Measurements from ENCODE around the gene MYH9. TPM values are rescaled to one million over a fixed set of nuclear protein-coding genes. Genes with fewer than 3 reads are reported as not detected.

MYH9 gene
- total RNA-seq, 4 donors from 2014 or later: 284 to 323 (median 294) TPM

DNA sequence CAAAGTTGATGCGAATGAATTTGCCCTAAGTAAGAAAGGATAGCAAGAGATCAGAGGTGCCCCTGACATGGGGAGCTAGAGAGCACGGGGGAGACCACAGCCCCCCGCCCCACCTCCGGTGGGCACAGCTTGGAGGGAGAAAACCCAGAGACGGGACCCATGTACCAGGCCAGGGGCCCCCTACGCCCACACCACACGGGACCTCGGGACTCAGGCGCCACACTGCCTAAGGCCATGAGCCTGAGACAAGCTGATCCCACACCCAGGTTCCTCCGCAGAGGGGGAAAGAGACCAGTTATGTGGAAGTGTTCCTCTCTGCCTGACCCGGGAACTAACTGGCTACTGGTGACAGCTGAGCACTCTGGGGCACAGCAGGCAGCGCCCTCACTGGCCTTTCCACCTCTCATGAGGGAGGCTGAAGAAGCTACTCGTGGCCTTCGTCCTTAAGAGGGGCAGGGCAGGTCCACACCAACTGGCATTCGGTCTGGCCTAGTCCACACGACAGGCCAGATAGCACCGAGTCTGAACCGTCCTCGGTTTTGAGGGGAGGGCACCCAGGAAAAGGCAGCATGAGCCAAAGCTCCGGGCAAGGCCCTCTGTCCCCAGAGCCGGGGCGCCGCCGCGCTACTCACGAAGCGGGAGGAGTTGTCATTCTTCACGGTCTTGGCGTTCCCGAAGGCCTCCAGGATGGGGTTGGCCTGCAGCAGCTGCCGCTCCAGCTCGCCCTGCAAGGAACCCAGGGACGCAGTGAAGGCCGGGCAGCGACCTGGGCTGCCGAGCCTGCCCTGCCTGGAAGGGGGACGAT lies 65.8 kb downstream of the MYH9 start:
- 100% methylated on average over 5 of the region's 37 CpGs for WGBS
- Histone ChIP-seq H3K36me3 (peaks cover 79% of the 10 kb centered on the region), H3K4me1 (peaks cover 43% of the 10 kb centered on the region), H3K27ac (peak overlapping the region; percentile 93), H3K27me3 (no peaks in the 10 kb centered on the region), H3K9me3 (no peaks in the 10 kb centered on the region), H3K4me3 (no peak overlapping the region)
- no peak for DNase-seq (ENCODE audit: low spot score in 2 of 2)
- TF ChIP-seq EP300 (IDR thresholded peaks at IDR 0.05): no peak
- no peak for TF ChIP-seq POLR2A (IDR thresholded peaks at IDR 0.05)
- TF ChIP-seq POLR2AphosphoS5 (IDR thresholded peaks at IDR 0.05): no peak
- TF ChIP-seq, protein P1, sequence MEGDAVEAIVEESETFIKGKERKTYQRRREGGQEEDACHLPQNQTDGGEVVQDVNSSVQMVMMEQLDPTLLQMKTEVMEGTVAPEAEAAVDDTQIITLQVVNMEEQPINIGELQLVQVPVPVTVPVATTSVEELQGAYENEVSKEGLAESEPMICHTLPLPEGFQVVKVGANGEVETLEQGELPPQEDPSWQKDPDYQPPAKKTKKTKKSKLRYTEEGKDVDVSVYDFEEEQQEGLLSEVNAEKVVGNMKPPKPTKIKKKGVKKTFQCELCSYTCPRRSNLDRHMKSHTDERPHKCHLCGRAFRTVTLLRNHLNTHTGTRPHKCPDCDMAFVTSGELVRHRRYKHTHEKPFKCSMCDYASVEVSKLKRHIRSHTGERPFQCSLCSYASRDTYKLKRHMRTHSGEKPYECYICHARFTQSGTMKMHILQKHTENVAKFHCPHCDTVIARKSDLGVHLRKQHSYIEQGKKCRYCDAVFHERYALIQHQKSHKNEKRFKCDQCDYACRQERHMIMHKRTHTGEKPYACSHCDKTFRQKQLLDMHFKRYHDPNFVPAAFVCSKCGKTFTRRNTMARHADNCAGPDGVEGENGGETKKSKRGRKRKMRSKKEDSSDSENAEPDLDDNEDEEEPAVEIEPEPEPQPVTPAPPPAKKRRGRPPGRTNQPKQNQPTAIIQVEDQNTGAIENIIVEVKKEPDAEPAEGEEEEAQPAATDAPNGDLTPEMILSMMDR (IDR thresholded peaks at IDR 0.05): no peak

DNA sequence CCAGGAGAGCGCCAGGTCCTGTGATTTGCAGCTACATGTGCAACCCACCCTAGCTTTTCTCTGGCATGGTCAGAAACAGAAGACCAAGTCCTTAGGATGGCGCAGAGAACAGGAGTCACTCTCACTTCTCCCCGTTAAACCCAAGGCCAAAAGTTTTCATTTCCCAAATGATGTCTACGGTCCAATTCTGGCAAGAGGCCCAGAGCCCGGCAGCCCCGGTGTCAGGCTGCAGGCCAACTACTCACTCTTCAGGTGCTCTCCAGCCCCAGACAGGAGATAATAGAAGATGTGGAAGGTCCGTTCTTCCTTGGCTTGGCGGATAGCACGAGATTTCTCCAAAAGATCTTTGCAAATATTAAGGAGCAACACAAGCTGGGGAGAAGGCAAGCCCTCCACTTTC lies 67.2 kb downstream of the MYH9 start:
- Histone ChIP-seq H3K36me3 (peaks cover 78% of the 10 kb centered on the region), H3K27me3 (no peaks in the 10 kb centered on the region), H3K27ac (no peak overlapping the region), H3K4me1 (peaks cover 30% of the 10 kb centered on the region), H3K4me3 (no peak overlapping the region), H3K9me3 (no peaks in the 10 kb centered on the region)
- TF ChIP-seq EP300 (IDR thresholded peaks at IDR 0.05) (no peak), POLR2A (IDR thresholded peaks at IDR 0.05) (no peak), POLR2AphosphoS5 (IDR thresholded peaks at IDR 0.05) (no peak)
- TF ChIP-seq, protein P1 (IDR thresholded peaks at IDR 0.05): no peak
- WGBS: 72% methylated on average over 9 of the region's 9 CpGs
- DNase-seq (ENCODE audit: low spot score in 2 of 2): no peak

DNA sequence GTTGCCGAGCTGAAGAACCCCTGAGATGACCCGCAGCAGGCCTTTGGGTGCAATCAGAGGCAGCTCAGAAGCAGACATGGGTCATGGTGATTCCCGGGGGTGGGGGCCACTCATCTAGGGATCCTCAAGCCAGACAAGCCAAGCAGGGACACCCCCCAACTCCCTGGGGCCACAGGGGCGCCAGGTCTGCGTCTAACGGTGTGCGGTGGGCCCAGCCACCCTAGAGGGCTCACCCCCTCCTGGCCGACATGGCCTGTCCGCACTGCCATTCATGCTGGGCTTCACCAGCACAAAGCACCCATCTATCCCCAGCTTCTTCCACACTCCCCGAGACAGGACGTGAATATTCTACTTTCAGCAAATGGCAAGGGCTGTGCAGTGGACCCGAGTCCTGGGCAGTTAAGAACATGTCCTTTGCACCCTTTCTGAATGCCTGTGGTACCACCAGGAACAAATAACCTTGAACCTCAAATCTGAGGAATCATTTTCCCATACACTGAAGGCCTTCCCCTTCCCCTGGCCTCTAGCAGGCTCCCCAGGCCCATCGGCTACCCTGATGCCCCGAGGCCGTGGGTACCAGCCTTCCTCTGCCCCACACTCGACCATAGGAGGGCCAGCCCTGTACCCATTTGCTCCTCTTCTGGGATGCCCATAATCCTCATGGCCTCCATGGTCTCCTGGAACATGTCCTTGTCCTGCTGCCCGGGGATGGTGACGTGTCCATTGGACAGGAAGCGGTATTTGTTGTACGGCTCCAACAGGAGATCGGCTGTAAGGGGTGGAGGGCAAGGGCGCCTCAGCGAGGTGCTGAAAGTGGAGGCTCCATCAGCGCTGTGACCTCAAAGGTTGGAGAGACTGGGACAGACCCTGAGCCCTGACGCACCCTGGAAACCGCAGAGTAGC lies 67.9 kb downstream of the MYH9 start:
- H3K36me3 ChIP-seq: peaks cover 83% of the 10 kb centered on the region
- H3K4me3 ChIP-seq: no peak overlapping the region

DNA sequence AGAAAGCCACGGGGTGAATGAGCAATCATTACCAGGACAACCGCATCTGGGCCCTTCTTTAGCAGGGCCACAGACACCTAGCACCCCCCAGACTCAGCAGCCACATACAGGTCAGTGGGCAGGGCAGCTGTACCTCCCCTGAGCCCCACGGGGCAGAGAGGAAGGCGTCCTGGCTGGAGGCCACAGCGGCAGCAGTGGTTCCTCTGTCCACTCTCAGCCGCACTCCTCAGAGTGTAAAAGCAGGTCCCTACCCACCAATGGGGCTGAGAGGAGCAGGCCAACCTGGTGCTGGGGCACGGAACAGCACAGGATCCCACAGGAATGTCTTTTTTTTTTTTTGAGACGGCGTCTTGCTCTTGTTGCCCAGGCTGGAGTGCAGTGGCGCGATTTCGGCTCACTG lies 69.3 kb downstream of the MYH9 start:
- TF ChIP-seq POLR2AphosphoS5 (IDR thresholded peaks at IDR 0.05): no peak
- TF ChIP-seq POLR2A (IDR thresholded peaks at IDR 0.05): no peak
- TF ChIP-seq, protein P1 (IDR thresholded peaks at IDR 0.05): no peak
- TF ChIP-seq EP300 (IDR thresholded peaks at IDR 0.05): no peak
- H3K27me3 ChIP-seq: no peaks in the 10 kb centered on the region
- H3K4me1 ChIP-seq: peaks cover 9% of the 10 kb centered on the region
- H3K9me3 ChIP-seq: no peaks in the 10 kb centered on the region
- H3K4me3 ChIP-seq: no peak overlapping the region
- 86% methylated on average over 12 of the region's 12 CpGs for WGBS
- H3K27ac ChIP-seq: no peak overlapping the region
- DNase-seq (ENCODE audit: low spot score in 2 of 2): no peak
- H3K36me3 ChIP-seq: peaks cover 97% of the 10 kb centered on the region

More for the DNA sequence above, 67.9 kb downstream of the MYH9 start:
- Histone ChIP-seq H3K9me3 (no peaks in the 10 kb centered on the region), H3K27me3 (no peaks in the 10 kb centered on the region), H3K4me1 (peaks cover 23% of the 10 kb centered on the region), H3K27ac (no peak overlapping the region)
- 90% methylated on average over 14 of the region's 26 CpGs for WGBS
- DNase-seq (ENCODE audit: low spot score in 2 of 2): no peak
- no peak for TF ChIP-seq POLR2AphosphoS5 (IDR thresholded peaks at IDR 0.05)
- TF ChIP-seq POLR2A (IDR thresholded peaks at IDR 0.05): no peak
- TF ChIP-seq EP300 (IDR thresholded peaks at IDR 0.05): no peak
- TF ChIP-seq, protein P1 (IDR thresholded peaks at IDR 0.05): no peak
